Fibroblast of the aortic adventitia (primary cell): ENCODE measurements around the gene PLEKHA6. TPM values are rescaled to one million over a fixed set of nuclear protein-coding genes. Genes with fewer than 3 reads are reported as not detected.

Experiments used
- DNase-seq: peaks from one replicate; pipeline ENCODE4 v3.0.0-alpha.2; 2010; ENCODE audit warnings: low read depth
- H3K4me3 ChIP-seq: 2 replicates; pipeline ENCODE4 v1.5.1; 2011; ENCODE audit warnings: low read depth, mild to moderate bottlenecking, control low read depth, low read length, moderate library complexity
- CTCF ChIP-seq: IDR thresholded peaks from 2 replicates; pipeline ENCODE4 v1.5.1; 2011; ENCODE audit warnings: mild to moderate bottlenecking, low read length, control low read depth, inconsistent platforms; ENCODE audit not compliant: insufficient read depth
- small RNA-seq: library from RNA; depleted of rRNA; stranded (forward); fragments of <200 nt; gene quantifications from one replicate; pipeline ENCODE3, GENCODE V24; 2012
- total RNA-seq: library from RNA; depleted of rRNA; stranded (reverse); fragments of >200 nt; gene quantifications from 2 replicates; pipeline ENCODE4 v1.2.3, GENCODE V29; 2012; ENCODE audit warnings: low replicate concordance

The PLEKHA6 gene
- total RNA-seq, 1 donor = 3.6 TPM

GRCh38 chr1:204171751-204172178 lies 188.0 kb downstream of the PLEKHA6 start:
- DNase-seq = peak; percentile 68

DNA sequence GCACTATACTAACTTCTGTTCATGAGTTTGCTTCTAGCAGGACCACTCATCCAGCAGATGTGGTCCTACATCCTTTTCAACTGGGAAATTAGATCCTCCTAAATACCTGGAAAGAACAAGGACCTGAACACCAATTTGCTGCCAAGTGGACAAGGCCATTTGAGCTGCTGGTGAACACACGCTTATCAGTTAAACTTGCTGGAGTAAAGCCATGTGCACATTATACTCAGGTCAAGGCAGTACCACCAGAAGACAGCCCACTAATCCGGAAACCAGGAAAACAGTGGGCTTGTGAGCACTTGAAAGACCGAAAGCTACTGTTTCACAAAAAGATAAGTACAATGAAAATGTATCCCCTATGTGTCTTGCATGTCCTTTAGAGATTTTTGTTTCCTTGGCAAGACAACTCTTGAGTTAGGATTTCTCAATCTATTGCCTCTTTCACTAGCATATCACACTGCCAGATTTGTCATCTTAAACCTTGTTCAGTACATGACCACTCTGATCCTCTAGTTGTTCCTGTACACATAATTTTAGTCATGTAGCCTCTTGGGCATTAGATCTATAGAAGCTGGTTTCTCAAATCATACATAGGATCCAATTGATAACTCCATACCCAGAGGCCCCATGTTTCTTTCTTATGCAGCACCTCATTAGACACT lies 189.1 kb downstream of the PLEKHA6 start:
- no peak overlapping the region for H3K4me3 ChIP-seq
- no peak for TF ChIP-seq CTCF
- DNase-seq = no peak

More at GRCh38 chr1:204171751-204172178, 188.0 kb downstream of the PLEKHA6 start:
- H3K4me3 ChIP-seq = no peak overlapping the region
- TF ChIP-seq CTCF = no peak

- no peak for DNase-seq
- H3K4me3 ChIP-seq = no peak overlapping the region
- TF ChIP-seq CTCF = no peak
Measured at GRCh38 chr1:204169858-204170257, 189.9 kb downstream of the PLEKHA6 start.

Small RNAs within 50 kb of the gene (small RNA-seq; reads per million reads assigned to genes)
- not detected for gene AL606489.2

Other genes with a start within 250 kb of the PLEKHA6 start
- 2.6 and 6.4 TPM in 2 replicates for gene ETNK2, start 207.9 kb downstream of the PLEKHA6 start, total RNA-seq
- not detected in 2 replicates for gene REN, start 193.6 kb downstream of the PLEKHA6 start, total RNA-seq
- not detected in 2 replicates for gene KISS1, start 163.4 kb downstream of the PLEKHA6 start, total RNA-seq
- not detected in 2 replicates for gene GOLT1A, start 145.9 kb downstream of the PLEKHA6 start, total RNA-seq
- gene PPP1R15B, start 51.9 kb upstream of the PLEKHA6 start, total RNA-seq = 20.0 and 30.3 TPM in 2 replicates
- 4.5 and 8.2 TPM in 2 replicates for gene PIK3C2B, start 134.9 kb upstream of the PLEKHA6 start, total RNA-seq
- gene MDM4, start 156.5 kb upstream of the PLEKHA6 start, total RNA-seq = 55.1 and 107 TPM in 2 replicates